SK-N-MC (cell line): ENCODE data around the gene CAMK4.

Source experiments
- DNase-seq: peaks from one replicate; pipeline ENCODE4 v3.0.0-alpha.2; 2011; ENCODE audit warnings: low read depth, low spot score
- H3K27ac ChIP-seq: fragments of 200-600 bp; sonication (generic); 2 replicates; pipeline ENCODE4 v1.5.1; 2016; ENCODE audit warnings: mixed run types
- H3K36me3 ChIP-seq: fragments of 200-600 bp; sonication (generic); 2 replicates; pipeline ENCODE4 v1.6.1; 2017; ENCODE audit warnings: antibody characterized with exemption, low read length, mixed read lengths; ENCODE audit not compliant: insufficient read depth
- H3K4me3 ChIP-seq: fragments of 200-600 bp; sonication (generic); 2 replicates; pipeline ENCODE4 v1.5.1; 2016
- H3K9ac ChIP-seq: fragments of 200-600 bp; sonication (generic); 2 replicates; pipeline ENCODE4 v1.8.0; 2017; ENCODE audit warnings: mixed run types, mixed read lengths; ENCODE audit not compliant: insufficient read length
- H3K9me3 ChIP-seq: fragments of 200-600 bp; sonication (generic); 2 replicates; pipeline ENCODE4 v1.6.1; 2017; ENCODE audit warnings: low read depth, mild to moderate bottlenecking, antibody characterized with exemption, low read length, moderate library complexity, mixed read lengths
- EZH2 ChIP-seq: fragments of 200-600 bp; sonication (generic); IDR thresholded peaks from one replicate; pipeline ENCODE4 v1.6.1; 2017; ENCODE audit warnings: antibody characterized with exemption
- FOXP2 ChIP-seq: optimal IDR thresholded peaks from 2 replicates; pipeline ENCODE3; 2011; ENCODE audit warnings: mild to moderate bottlenecking, moderate library complexity; ENCODE audit not compliant: insufficient read depth; ENCODE audit errors: extremely low read length, control extremely low read depth
- POLR2AphosphoS5 ChIP-seq: IDR thresholded peaks from 2 replicates; pipeline ENCODE4 v1.6.1; 2012; ENCODE audit warnings: mild to moderate bottlenecking, low read depth, low read length, borderline replicate concordance

The CAMK4 gene

GRCh38 chr5:111234125-111234524 lies 9.9 kb downstream of the CAMK4 start:
- TF ChIP-seq EZH2, result no peak
- TF ChIP-seq POLR2AphosphoS5, result no peak
- DNase-seq, result no peak
- Histone ChIP-seq H3K9me3 (no peaks in the 10 kb centered on the region), H3K9ac (no peak overlapping the region), H3K27ac (no peak overlapping the region), H3K4me3 (no peak overlapping the region), H3K36me3 (no peaks in the 10 kb centered on the region)

- H3K27ac ChIP-seq, result no peak overlapping the region
- no peak overlapping the region for H3K9ac ChIP-seq
- H3K9me3 ChIP-seq, result no peaks in the 10 kb centered on the region
Observed at GRCh38 chr5:111235635-111236034, 11.5 kb downstream of the CAMK4 start.

GRCh38 chr5:111236348-111236747 lies 12.2 kb downstream of the CAMK4 start:
- Histone ChIP-seq H3K9ac (no peak overlapping the region), H3K36me3 (no peaks in the 10 kb centered on the region), H3K27ac (no peak overlapping the region), H3K9me3 (no peaks in the 10 kb centered on the region), H3K4me3 (no peak overlapping the region)
- no peak for TF ChIP-seq POLR2AphosphoS5
- no peak for TF ChIP-seq EZH2
- TF ChIP-seq FOXP2, result no peak
- no peak for DNase-seq

More at GRCh38 chr5:111235635-111236034, 11.5 kb downstream of the CAMK4 start:
- no peak for DNase-seq
- H3K36me3 ChIP-seq, result no peaks in the 10 kb centered on the region
- no peak overlapping the region for H3K4me3 ChIP-seq
- no peak for TF ChIP-seq POLR2AphosphoS5
- TF ChIP-seq EZH2, result no peak
- no peak for TF ChIP-seq FOXP2

- no peak overlapping the region for H3K27ac ChIP-seq
- no peak for DNase-seq
- H3K4me3 ChIP-seq, result no peak overlapping the region
- TF ChIP-seq EZH2 (no peak), FOXP2 (no peak), POLR2AphosphoS5 (no peak)
- no peaks in the 10 kb centered on the region for H3K36me3 ChIP-seq
- no peaks in the 10 kb centered on the region for H3K9me3 ChIP-seq
- no peak overlapping the region for H3K9ac ChIP-seq
Observed at GRCh38 chr5:111236995-111237394, 12.8 kb downstream of the CAMK4 start.

GRCh38 chr5:111237470-111237869 lies 13.3 kb downstream of the CAMK4 start:
- Histone ChIP-seq H3K27ac (no peak overlapping the region), H3K9me3 (no peaks in the 10 kb centered on the region), H3K9ac (no peak overlapping the region), H3K4me3 (no peak overlapping the region), H3K36me3 (no peaks in the 10 kb centered on the region)
- TF ChIP-seq EZH2, result no peak
- TF ChIP-seq POLR2AphosphoS5, result no peak
- no peak for TF ChIP-seq FOXP2
- no peak for DNase-seq

- no peak for TF ChIP-seq POLR2AphosphoS5
- TF ChIP-seq EZH2, result no peak
- TF ChIP-seq FOXP2, result no peak
- Histone ChIP-seq H3K27ac (no peak overlapping the region), H3K9ac (no peak overlapping the region), H3K9me3 (no peaks in the 10 kb centered on the region), H3K4me3 (no peak overlapping the region), H3K36me3 (no peaks in the 10 kb centered on the region)
- DNase-seq, result no peak
Observed at GRCh38 chr5:111238431-111239225, 14.4 kb downstream of the CAMK4 start.

- Histone ChIP-seq H3K4me3 (no peak overlapping the region), H3K27ac (no peak overlapping the region), H3K36me3 (no peaks in the 10 kb centered on the region), H3K9me3 (no peaks in the 10 kb centered on the region), H3K9ac (no peak overlapping the region)
- TF ChIP-seq POLR2AphosphoS5, result no peak
- TF ChIP-seq FOXP2, result no peak
- DNase-seq, result no peak
Observed at GRCh38 chr5:111241696-111242095, 17.5 kb downstream of the CAMK4 start.

GRCh38 chr5:111242606-111243005 lies 18.4 kb downstream of the CAMK4 start:
- Histone ChIP-seq H3K9me3 (no peaks in the 10 kb centered on the region), H3K9ac (no peak overlapping the region), H3K4me3 (no peak overlapping the region), H3K27ac (no peak overlapping the region), H3K36me3 (no peaks in the 10 kb centered on the region)
- no peak for DNase-seq
- TF ChIP-seq FOXP2, result no peak
- no peak for TF ChIP-seq EZH2

- no peaks in the 10 kb centered on the region for H3K36me3 ChIP-seq
- DNase-seq, result no peak
- no peak overlapping the region for H3K27ac ChIP-seq
- TF ChIP-seq EZH2, result no peak
- H3K4me3 ChIP-seq, result no peak overlapping the region
- no peaks in the 10 kb centered on the region for H3K9me3 ChIP-seq
- no peak overlapping the region for H3K9ac ChIP-seq
Observed at GRCh38 chr5:111243318-111243717, 19.1 kb downstream of the CAMK4 start.
